GM19023 (cell line): ENCODE data around the gene ZIC1.

Experiments
- ATAC-seq: cut with Tn5 transposase; IDR thresholded peaks from one replicate; pipeline ENCODE4 v1.9.1; 2021; ENCODE audit warnings: mild to moderate bottlenecking, moderate library complexity; ENCODE audit not compliant: unreplicated experiment

The ZIC1 gene

DNA sequence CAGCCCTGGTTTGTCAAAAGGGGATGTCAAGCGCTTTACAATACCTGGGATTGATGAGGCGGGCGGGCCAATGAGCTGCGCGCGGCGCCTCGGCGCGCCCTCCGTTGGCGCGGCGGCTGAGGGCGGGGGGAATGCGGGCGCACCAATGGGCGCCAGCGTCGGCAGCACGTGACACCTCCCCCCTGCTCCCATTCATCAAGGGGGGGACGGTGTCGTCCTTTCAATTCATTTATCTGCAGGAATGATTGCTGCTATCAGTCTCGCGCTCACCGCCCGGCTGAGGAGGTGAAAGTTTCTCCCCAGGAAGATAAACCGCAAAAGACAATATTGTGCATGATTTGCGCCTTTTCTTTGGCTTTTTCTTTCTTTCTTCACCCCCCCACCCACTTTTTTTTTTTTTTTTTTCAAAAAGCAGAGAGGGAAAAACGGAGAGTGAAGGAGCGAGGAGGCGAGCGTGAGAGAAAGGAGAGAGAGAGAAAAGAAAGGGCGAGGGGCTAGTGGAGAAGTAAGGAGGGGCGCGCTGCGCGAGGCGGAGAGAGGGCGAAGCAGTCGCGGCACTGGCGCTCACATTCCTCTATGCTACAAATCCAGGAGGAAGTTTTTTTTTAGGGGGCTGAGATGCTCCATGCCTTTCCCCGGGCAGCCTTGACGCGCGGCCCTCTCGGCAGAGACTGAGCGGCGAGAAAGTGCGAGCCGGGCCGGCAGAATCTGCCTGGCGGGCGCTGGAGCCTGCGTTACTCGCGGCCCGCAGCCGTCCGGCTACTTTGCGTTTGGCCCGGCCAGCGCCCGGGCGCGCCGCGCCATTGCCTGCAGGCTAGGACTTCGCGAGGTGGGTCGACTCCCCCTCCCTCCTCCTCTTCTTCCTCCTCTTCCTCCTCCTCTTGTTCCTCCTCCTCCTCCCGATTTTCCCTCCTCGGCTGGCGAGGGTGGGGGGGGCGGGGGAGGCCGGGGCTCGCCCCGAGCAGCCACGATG, at the start of gene ZIC1:
TSS of gene ZIC1 (plus strand) at position 223 of the 973 bp plus-strand sequence. CDS start at position 971, 748 bp downstream.
- ATAC-seq = no peak

DNA sequence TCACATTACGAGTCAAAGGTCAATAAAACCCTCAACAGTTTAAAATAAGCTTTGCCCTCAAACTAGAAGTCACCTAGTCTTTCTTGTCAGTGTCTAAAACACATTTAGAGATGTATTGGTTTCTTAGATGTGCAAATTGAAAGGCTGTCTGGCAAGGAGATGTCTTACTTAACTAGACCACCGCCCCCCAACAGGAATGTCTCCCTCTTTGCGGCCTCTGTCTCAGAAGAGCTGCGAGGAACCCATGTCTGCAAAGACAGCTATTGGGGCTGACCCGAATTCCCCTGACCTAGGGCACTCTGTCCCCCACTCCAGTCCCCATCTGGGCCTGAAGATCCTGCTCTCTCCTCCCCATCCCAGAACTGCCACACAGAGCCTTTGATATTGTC, 49.1 kb upstream of the ZIC1 start:
- no peak for ATAC-seq

DNA sequence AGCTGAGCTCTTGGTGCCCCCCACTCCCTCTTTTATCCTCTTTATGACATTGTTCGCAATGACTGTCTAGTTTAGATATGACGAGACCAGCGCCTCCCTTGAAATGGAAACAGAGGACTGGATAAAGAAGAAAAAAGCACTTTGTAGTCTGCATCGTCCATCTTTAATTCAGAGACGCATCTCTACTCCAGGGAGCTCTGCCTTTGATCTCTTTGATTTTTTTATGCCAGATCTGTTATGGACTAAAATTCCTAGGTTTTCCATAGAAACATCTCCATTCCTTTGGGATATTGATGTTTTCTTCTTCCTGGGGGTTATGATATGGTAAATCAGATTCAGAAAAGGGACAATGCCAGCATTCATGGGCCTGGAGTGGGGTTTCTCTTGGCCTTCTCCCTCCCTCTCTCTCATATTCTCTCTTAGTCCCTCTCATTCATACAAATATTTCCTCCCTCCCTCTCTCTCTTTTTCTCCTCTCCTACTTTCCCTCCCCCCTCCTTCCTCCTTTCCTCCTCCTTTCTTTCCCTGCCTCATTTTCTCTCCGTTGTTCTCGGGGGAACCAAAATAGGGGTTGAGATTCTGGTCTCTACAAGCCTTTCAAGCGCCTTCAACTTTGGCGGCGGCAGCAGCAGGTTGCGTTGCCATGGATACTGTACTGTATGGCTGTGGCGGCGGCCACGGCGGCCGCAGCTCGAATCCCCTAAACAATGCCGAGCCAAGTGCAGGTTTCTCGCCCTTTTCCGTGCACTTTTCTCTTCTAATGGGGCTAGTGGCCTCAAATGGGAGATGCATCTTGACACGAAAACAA, 48.3 kb upstream of the ZIC1 start:
- no peak for ATAC-seq

DNA sequence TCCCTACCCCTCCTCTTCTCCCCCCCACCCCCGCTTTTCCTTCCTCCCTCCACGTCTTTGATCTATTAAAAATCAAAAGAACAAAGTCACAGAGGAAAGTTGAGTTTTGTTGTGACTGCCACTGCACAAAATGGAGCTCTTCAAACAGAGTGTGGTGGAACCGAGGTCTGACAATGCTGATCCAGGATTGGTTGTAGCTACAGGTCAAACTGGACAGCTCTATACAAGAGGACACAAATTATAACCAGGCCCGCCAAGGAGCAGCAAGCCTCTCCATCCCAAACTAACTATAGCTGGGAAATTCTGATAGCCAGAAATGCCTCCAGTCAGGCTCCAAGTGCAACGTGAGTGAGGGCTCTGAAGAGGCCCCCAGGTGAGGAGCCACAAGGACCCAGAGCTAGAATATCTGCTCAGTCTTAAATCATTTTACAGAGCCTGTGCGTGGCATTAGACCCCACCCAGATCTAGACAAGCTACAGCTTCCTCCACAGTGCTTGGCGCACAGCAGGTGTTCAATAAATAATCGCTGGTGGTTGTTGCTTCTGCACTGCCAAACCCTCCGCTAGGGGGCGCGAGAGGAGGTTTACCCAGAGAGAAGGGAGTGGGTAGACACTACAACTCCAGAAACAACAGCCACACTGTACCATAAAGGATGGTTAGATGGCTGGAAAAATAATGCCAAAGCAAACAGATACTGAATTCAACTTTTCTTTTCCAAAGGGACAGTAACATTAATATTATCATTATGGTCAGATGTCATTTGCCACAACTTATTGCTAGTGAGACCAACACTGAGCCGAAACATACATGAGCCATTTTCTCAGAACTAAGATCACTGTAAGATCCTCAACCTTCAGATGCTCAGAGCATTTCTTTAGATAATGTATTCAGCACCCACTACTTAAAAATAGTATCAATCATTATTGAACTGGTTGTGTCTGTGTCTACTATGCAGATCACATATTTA, 47.4 kb upstream of the ZIC1 start:
- no peak for ATAC-seq

- no peak for ATAC-seq
These were observed 44.4 kb upstream of the ZIC1 start for GRCh38 chr3:147364771-147365170.

- ATAC-seq = no peak
These were observed 43.7 kb upstream of the ZIC1 start for GRCh38 chr3:147365196-147366115.

- ATAC-seq = no peak
These were observed 41.5 kb upstream of the ZIC1 start for GRCh38 chr3:147367676-147368075.

GRCh38 chr3:147368151-147368550, 41.0 kb upstream of the ZIC1 start:
- no peak for ATAC-seq

GRCh38 chr3:147368561-147369221, 40.5 kb upstream of the ZIC1 start:
- ATAC-seq = no peak

- no peak for ATAC-seq
These were observed 39.9 kb upstream of the ZIC1 start for GRCh38 chr3:147369231-147369630.

DNA sequence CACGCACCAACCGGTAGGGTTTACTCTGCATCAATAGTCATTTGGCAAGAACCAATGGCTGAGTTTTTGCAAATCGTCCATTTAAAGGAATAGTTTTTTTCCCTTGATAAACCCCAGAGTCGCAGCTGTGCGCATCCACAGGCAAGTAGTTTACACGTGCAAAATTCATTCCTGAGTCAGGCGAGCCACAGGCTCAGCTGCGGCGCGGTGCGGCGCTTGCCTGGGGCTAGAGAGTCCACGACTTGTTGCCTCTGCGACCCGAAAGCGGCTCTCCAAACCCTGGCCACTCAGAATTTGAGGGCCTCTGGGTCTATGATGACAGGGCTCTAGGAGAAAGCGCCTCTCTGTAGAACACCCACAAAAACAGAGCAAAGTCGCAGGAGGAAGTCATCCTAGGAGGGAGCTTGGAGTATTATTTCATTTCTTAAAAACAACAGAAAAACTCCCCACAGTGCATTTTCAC, 39.5 kb upstream of the ZIC1 start:
- no peak for ATAC-seq

DNA sequence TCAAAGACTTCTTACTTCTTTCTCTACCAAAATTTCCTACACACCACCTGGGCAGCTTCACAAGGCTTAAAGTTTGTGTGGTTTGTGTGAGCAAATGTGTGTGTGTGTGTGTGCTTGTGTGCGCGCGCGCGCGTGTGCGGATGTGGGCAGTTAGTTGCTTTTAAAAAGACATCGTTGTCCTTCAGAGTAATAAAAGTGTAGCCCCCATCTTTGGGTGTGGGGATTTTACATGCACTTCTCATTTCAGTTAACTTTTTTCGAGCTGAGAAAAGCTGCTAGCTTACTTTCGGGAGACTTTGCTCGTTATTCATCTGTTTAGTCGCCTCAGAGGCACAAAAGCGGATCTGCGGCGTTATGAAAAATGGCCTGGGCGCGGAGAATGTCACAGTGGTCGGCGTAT, 38.8 kb upstream of the ZIC1 start:
- ATAC-seq = no peak

DNA sequence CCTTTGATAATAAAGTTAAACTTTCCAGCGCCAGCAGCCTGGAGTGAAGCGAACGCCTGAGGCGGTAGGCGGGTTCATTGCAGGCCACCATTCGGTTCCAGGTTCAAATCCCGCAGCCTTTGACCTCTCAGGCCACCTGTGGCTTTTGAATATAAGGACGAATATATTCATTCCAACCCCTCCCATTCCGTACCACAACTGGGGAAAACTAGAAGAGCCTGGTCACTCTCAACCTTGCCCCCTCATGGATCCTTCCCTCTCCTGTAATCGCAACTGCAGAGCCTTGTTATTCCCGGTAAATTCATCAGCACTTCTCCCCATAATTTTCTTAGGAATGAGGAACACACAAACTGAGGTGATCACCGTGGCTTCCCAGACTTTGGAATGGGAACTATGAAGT, 38.0 kb upstream of the ZIC1 start:
- no peak for ATAC-seq

DNA sequence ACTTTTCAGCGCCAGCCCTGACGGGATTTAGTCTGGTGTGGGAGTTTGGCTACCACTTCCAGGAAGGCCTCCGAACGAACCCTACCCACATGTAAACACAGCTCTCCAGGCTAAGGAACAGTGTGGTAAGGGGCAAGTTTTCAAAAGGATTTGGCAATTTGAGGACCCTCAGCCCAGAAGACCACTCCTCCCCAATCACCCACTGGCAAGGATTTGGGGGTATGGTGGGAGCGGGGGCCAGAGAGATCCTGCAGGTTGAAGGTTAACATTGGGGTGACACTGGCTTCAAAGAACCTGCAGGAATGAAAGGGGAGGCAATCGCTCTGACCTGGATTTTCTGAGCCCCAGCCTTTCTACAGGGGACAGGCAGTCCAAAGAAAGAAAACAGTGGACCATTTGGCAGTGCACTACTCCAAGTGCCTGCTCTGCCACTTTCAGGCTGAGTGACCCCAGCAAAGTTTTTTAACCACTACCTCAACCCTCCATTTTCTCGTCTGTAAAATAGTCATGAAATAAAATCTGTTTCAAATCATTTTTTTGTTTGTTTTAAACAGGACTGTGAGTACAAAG, 37.3 kb upstream of the ZIC1 start:
- ATAC-seq = no peak

DNA sequence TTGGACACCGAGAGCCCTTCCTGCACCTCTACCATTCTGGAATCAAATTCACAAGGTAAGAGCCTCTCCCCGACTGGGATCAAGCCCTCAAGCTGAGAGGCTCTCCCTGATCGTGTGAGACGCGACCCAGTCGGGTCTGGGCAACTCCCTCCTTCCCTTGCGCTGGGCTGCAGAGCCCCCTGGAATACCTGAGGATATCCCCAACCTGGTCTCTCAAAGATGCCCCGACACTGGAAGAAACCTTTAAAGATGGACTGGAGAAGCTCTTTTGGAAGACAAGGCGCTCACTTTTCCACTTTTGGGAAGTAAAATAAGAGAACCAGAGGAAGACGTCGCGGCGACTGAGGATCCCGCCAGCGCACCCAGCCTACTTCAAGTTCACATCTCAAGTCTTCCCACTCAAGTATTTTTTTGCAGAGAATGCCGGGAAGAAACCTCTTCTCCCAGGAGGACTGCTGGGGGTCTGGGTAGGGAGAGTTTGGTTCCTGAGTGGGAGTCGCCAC, 36.6 kb upstream of the ZIC1 start:
- ATAC-seq = no peak

DNA sequence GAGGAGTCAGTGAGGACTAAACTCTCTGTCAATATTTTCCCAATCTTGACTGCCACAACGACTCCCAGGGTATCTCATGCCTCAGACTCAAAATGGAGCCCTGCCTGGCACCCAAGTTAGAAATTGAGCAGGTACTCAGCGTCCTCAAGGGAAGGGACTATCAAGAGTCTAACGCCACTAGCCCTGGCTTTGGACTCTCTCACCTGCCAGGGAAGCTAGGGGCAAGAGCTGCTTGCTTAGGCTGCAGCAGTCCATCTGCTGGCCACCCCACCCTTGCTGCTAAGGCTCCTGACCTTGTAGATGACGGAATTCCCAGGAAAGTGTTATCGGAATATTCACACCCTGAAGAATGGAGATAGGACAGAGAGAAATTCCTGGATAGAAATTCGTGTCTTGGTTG, 35.9 kb upstream of the ZIC1 start:
- ATAC-seq = no peak

- ATAC-seq = no peak
These were observed 31.5 kb upstream of the ZIC1 start for GRCh38 chr3:147377412-147378367.
